K562 (cell line): ENCODE measurements around the gene PDIA4. TPM values are rescaled to one million over a fixed set of nuclear protein-coding genes. Genes with fewer than 3 reads are reported as not detected.

Experiments
- ADNP ChIP-seq: fragments of 200-800 bp; sonication (Bioruptor generic); IDR thresholded peaks from 2 replicates; pipeline ENCODE4 v1.6.1; 2016; ENCODE audit warnings: missing genetic modification characterization, missing compliant biosample characterization
- ARID3B ChIP-seq: fragments of 250-450 bp; sonication (Bioruptor Pico); IDR thresholded peaks from 2 replicates; pipeline ENCODE4 v1.4.0; 2020; ENCODE audit warnings: borderline replicate concordance
- FIP1L1 ChIP-seq: fragments of 200-400 bp; formaldehyde crosslinking; IDR thresholded peaks from 2 replicates; pipeline ENCODE4 v1.6.1; 2018; ENCODE audit warnings: mild to moderate bottlenecking, low read depth, low read length; ENCODE audit not compliant: poor library complexity, severe bottlenecking
- GTF2F1 ChIP-seq: IDR thresholded peaks from 2 replicates; pipeline ENCODE4 v1.6.1; 2011; ENCODE audit warnings: low read depth, low read length, improper control_type of control experiment
- HNRNPK ChIP-seq: fragments of 200-400 bp; formaldehyde crosslinking; IDR thresholded peaks from one replicate; pipeline ENCODE4 v1.6.1; 2018; ENCODE audit warnings: mild to moderate bottlenecking, low read depth, low read length; ENCODE audit not compliant: poor library complexity, severe bottlenecking
- HOXB6 ChIP-seq: fragments of 250-450 bp; sonication (Bioruptor Pico); IDR thresholded peaks from 2 replicates; pipeline ENCODE4 v1.5.1; 2022; ENCODE audit warnings: mild to moderate bottlenecking, borderline replicate concordance
- KAT7 ChIP-seq: sonication (generic); formaldehyde crosslinking; IDR thresholded peaks from 2 replicates; pipeline ENCODE4 v1.8.0; 2022; ENCODE audit warnings: missing genetic modification reagents, mild to moderate bottlenecking, borderline replicate concordance
- MAZ ChIP-seq, 2 experiments: fragments of 450-650 bp in 1 of 2; sonication (generic) in 1 of 2; formaldehyde crosslinking; IDR thresholded peaks in 1 of 2; conservative IDR thresholded peaks in 1 of 2; 2 replicates each; pipeline versions ENCODE4 v1.4.0 to v1.5.0; 2020; ENCODE audit warnings: mild to moderate bottlenecking in 1 of 2, missing genetic modification reagents in 1 of 2
- NR2C1 ChIP-seq, 2 experiments: fragments of 450-650 bp; IDR thresholded peaks; 2 replicates each; pipeline ENCODE4 v1.6.1; 2017; ENCODE audit warnings: mild to moderate bottlenecking in 2 of 2, antibody characterized with exemption in 1 of 2, inconsistent platforms in 1 of 2, missing compliant biosample characterization in 1 of 2, missing genetic modification characterization in 1 of 2
- SMARCA5 ChIP-seq: fragments of 450-650 bp; IDR thresholded peaks from 2 replicates; pipeline ENCODE4 v1.6.1; 2016
- SMARCB1 ChIP-seq: IDR thresholded peaks from 2 replicates; pipeline ENCODE4 v1.6.1; 2011; ENCODE audit warnings: improper control_type of control experiment, low read depth; ENCODE audit not compliant: insufficient read length
- SMC3 ChIP-seq: conservative IDR thresholded peaks from 2 replicates; pipeline ENCODE4 v1.6.1; 2011; ENCODE audit warnings: low read depth, low read length, improper control_type of control experiment; ENCODE audit not compliant: insufficient read depth
- SP2 ChIP-seq: IDR thresholded peaks from 2 replicates; pipeline ENCODE4 v1.6.1; 2011; ENCODE audit warnings: mild to moderate bottlenecking, low read depth, low read length, moderate library complexity; ENCODE audit not compliant: poor library complexity, severe bottlenecking; ENCODE audit errors: extremely low read depth
- SREBF2 ChIP-seq: sonication (generic); formaldehyde crosslinking; IDR thresholded peaks from 2 replicates; pipeline ENCODE4 v1.4.0; 2020; ENCODE audit warnings: mild to moderate bottlenecking, missing genetic modification reagents
- SUPT5H ChIP-seq: fragments of 450-650 bp; IDR thresholded peaks from 2 replicates; pipeline ENCODE4 v1.6.1; 2016
- VEZF1 ChIP-seq: fragments of 200-800 bp; sonication (Bioruptor generic); IDR thresholded peaks from 2 replicates; pipeline ENCODE4 v1.6.1; 2017; ENCODE audit warnings: missing genetic modification characterization, missing compliant biosample characterization
- ZC3H4 ChIP-seq: sonication (generic); formaldehyde crosslinking; IDR thresholded peaks from 2 replicates; pipeline ENCODE4 v1.9.0; 2021; ENCODE audit warnings: missing genetic modification reagents, borderline replicate concordance
- ZC3H8 ChIP-seq: fragments of 450-650 bp; IDR thresholded peaks from 2 replicates; pipeline ENCODE4 v1.6.1; 2017
- ZNF12 ChIP-seq: sonication (generic); formaldehyde crosslinking; IDR thresholded peaks from 2 replicates; pipeline ENCODE4 v1.4.0; 2020; ENCODE audit warnings: mild to moderate bottlenecking, missing genetic modification reagents
- ZNF609 ChIP-seq: sonication (generic); formaldehyde crosslinking; IDR thresholded peaks from 2 replicates; pipeline ENCODE4 v1.8.1; 2023; ENCODE audit warnings: missing genetic modification reagents, mild to moderate bottlenecking, borderline replicate concordance
- ZNF644 ChIP-seq: fragments of 200-800 bp; sonication (Bioruptor generic); IDR thresholded peaks from 2 replicates; pipeline ENCODE4 v1.6.1; 2016; ENCODE audit warnings: low read depth, missing genetic modification characterization, missing compliant biosample characterization
- ZNF76 ChIP-seq: fragments of 250-450 bp; sonication (Bioruptor Pico); IDR thresholded peaks from 2 replicates; pipeline ENCODE4 v1.4.0; 2020; ENCODE audit warnings: mild to moderate bottlenecking, moderate library complexity, borderline replicate concordance
- polyA plus RNA-seq, 8 experiments: library from polyadenylated mRNA; depleted of rRNA in 4 of 8; stranded (reverse) in 5 of 8; unstranded in 3 of 8; fragments of >200 nt; fragmentation: Nextera tagmentation in 2 of 8; fragmentation: Illumina TruSeq in 1 of 8; extraction: Ambion mirVana in 2 of 8; extraction: Trizol in 1 of 8; gene quantifications; 2 replicates each; pipeline versions ENCODE4 v1.2.1 to v1.2.3, GENCODE V29; 2011 to 2014; ENCODE audit warnings: inconsistent platforms in 1 of 8, missing spikeins in 1 of 8
- total RNA-seq, 7 experiments: library from RNA; depleted of rRNA in 6 of 7; stranded (reverse); fragments of >200 nt in 6 of 7; fragmentation: Illumina TruSeq in 2 of 7; extraction: Trizol in 2 of 7; gene quantifications; 2 replicates each; pipeline versions ENCODE4 v1.2.1 to v1.2.3, GENCODE V29; 2011 to 2021; ENCODE audit warnings: low replicate concordance in 1 of 7

The PDIA4 gene
- total and polyA plus RNA-seq, 9 of the 15 experiments (the other 6 are each of a cell fraction or from before 2014, with no cell fraction given), result 9.1 to 175 (median 146) TPM

DNA sequence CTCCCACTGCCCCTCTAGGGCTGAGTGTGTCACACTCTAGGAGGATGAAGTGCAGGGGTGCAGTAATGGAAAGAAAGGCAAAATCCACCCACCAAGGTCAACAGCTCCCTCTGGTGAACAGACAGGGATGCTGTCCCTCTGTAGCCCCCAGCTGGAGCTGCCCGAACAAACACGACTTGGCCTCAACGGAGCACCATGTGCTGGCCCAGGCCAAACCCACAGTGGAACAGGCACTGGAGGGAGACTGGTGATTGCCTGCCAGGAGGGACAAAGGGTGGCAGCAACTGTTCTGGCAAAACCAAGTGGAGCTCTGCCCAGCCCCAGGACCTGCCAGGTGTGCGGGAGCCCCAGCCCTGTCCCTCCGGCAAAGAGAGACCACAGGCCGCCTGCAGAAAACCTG, 20.7 kb downstream of the PDIA4 start (continued):
- TF ChIP-seq KAT7 (CRISPR knock-in tag), result no peak
- no peak for TF ChIP-seq VEZF1 (CRISPR knock-in tag)
- TF ChIP-seq HNRNPK, result no peak
- TF ChIP-seq SREBF2, result no peak
- no peak for TF ChIP-seq ZNF12 (CRISPR knock-in tag)
- no peak for TF ChIP-seq SMARCB1
- no peak for TF ChIP-seq ZNF644 (tag)
- TF ChIP-seq ZNF76, result no peak
- 0 out of 2 replicates have a peak, but pooled peaks have one; percentile 21 for TF ChIP-seq SMC3
- TF ChIP-seq SP2, result no peak
- TF ChIP-seq FIP1L1, result no peak
- TF ChIP-seq HOXB6, result no peak
- no peak for TF ChIP-seq MAZ (CRISPR knock-in tag; conservative IDR thresholded peaks at IDR 0.05 in 1 of 2, IDR thresholded peaks at IDR 0.05 in 1 of 2)
- no peak for TF ChIP-seq SMARCA5
- TF ChIP-seq ARID3B (CRISPR knock-in tag), result no peak
- TF ChIP-seq ZNF609 (CRISPR knock-in tag), result no peak
- TF ChIP-seq ZC3H8, result no peak
- TF ChIP-seq GTF2F1, result no peak
- TF ChIP-seq ADNP (tag), result no peak
- no peak for TF ChIP-seq NR2C1 (IDR thresholded peaks at IDR 0.05)
- no peak for TF ChIP-seq NR2C1 (tag; IDR thresholded peaks at IDR 0.05)
- no peak for TF ChIP-seq ZC3H4 (CRISPR knock-in tag)
- TF ChIP-seq SUPT5H, result no peak
